HCT116 (cell line): ENCODE measurements around the gene TPST1. TPM values are rescaled to one million over a fixed set of nuclear protein-coding genes. Genes with fewer than 3 reads are reported as not detected.

Experiments
- ATAC-seq: fragments of 200-7000 bp; cut with Tn5 transposase; 2 replicates; pipeline ENCODE4 v1.9.1; 2020; ENCODE audit warnings: mild to moderate bottlenecking, moderate library complexity
- BruUV-seq: library from RNA; stranded (reverse); fragments of 400-500 nt; replicated peaks from 2 replicates; lab custom pipeline; 2021; lab: Mats Ljungman, UMichigan
- CTCF ChIA-PET: fragments of 300-600 bp; sonication (Branson Sonifier 250); formaldehyde crosslinking; loops from one replicate; lab custom pipeline; 2021; ENCODE audit warnings: antibody characterized with exemption; lab: Charles Lee
- POLR2A ChIA-PET: fragments of 300-600, 350-600 bp; sonication (Branson Sonifier 250); formaldehyde crosslinking; loops from one replicate; lab custom pipeline; 2021; ENCODE audit warnings: antibody characterized with exemption; lab: Charles Lee
- RAD21 ChIA-PET, 2 experiments: fragments of 300-600 bp; sonication (Branson Sonifier 250); formaldehyde crosslinking; loops; one replicate each; lab custom pipeline; 2023; ENCODE audit warnings: low total read pairs in 2 of 2; ENCODE audit not compliant: uncharacterized antibody in 2 of 2, unreplicated experiment in 2 of 2, low non-redundant PET in 1 of 2; lab: Charles Lee
- DNase-seq: peaks from one replicate; pipeline ENCODE4 v3.0.0-alpha.2; 2010; ENCODE audit warnings: low read depth, low spot score
- H2AFZ ChIP-seq: fragments of 200-600 bp; shearing (Covaris generic), sonication (generic); 2 replicates; pipeline ENCODE4 v1.6.1; 2017; ENCODE audit warnings: low read depth, mixed run types, mixed read lengths, antibody characterized with exemption, low read length; ENCODE audit not compliant: poor library complexity, severe bottlenecking
- H3K27ac ChIP-seq: 2 replicates; pipeline ENCODE4 v1.5.1; 2012; ENCODE audit warnings: low read depth, low read length
- H3K27me3 ChIP-seq: fragments of 200-600 bp; sonication (generic); 2 replicates; pipeline ENCODE4 v1.6.1; 2016; ENCODE audit warnings: mixed run types, low read length, mixed read lengths; ENCODE audit not compliant: insufficient read depth
- H3K36me3 ChIP-seq, 2 experiments: fragments of 200-500 bp in 1 of 2; fragments of 200-600 bp in 1 of 2; sonication (Bioruptor generic) in 1 of 2; sonication (generic) in 1 of 2; 2 replicates each; pipeline versions ENCODE4 v1.5.1 to v1.6.1; 2014 to 2016; ENCODE audit warnings: low read length in 2 of 2, inconsistent platforms in 1 of 2, mixed read lengths in 1 of 2, mixed run types in 1 of 2; ENCODE audit not compliant: insufficient read depth in 2 of 2, control insufficient read depth in 1 of 2
- H3K4me1 ChIP-seq, 2 experiments: fragments of 200-600 bp in 1 of 2; sonication (generic) in 1 of 2; 2 replicates each; pipeline versions ENCODE4 v1.5.1 to v1.6.1; 2012 to 2017; ENCODE audit warnings: low read length in 2 of 2, inconsistent platforms in 1 of 2, mild to moderate bottlenecking in 1 of 2, mixed read lengths in 1 of 2, mixed run types in 1 of 2, moderate library complexity in 1 of 2; ENCODE audit not compliant: insufficient read depth in 2 of 2, control insufficient read depth in 1 of 2
- H3K4me2 ChIP-seq: fragments of 200-600 bp; sonication (generic); 2 replicates; pipeline ENCODE4 v1.6.1; 2017; ENCODE audit warnings: mixed run types, low read length, mixed read lengths
- H3K4me3 ChIP-seq, 2 experiments: fragments of 200-600 bp in 1 of 2; sonication (generic) in 1 of 2; replicated peaks in 1 of 2; 2 replicates each; pipeline ENCODE4 v1.5.1; 2011 to 2016; ENCODE audit warnings: low read length in 2 of 2, control low read depth in 1 of 2, low read depth in 1 of 2, mild to moderate bottlenecking in 1 of 2, mixed read lengths in 1 of 2, mixed run types in 1 of 2
- H3K79me2 ChIP-seq: fragments of 200-600 bp; sonication (generic); 2 replicates; pipeline ENCODE4 v1.6.1; 2017; ENCODE audit warnings: mild to moderate bottlenecking, mixed run types, low read length, moderate library complexity, mixed read lengths; ENCODE audit not compliant: insufficient read depth
- H3K9ac ChIP-seq: fragments of 200-600 bp; sonication (generic); 2 replicates; pipeline ENCODE4 v1.6.1; 2016; ENCODE audit warnings: low read length, mixed read lengths
- H3K9me2 ChIP-seq: fragments of 200-600 bp; sonication (generic), shearing (Covaris generic); 2 replicates; pipeline ENCODE4 v1.6.1; 2017; ENCODE audit warnings: mixed run types, mild to moderate bottlenecking, moderate library complexity; ENCODE audit not compliant: insufficient read depth
- H3K9me3 ChIP-seq, 2 experiments: fragments of 200-500 bp in 1 of 2; fragments of 200-600 bp in 1 of 2; sonication (Bioruptor generic) in 1 of 2; sonication (generic) in 1 of 2; 2 replicates each; pipeline ENCODE4 v1.6.1; 2014 to 2017; ENCODE audit warnings: low read length in 2 of 2, mixed read lengths in 2 of 2, inconsistent platforms in 1 of 2, low read depth in 1 of 2, mild to moderate bottlenecking in 1 of 2, mixed run types in 1 of 2, moderate library complexity in 1 of 2; ENCODE audit not compliant: control insufficient read depth in 1 of 2, insufficient read depth in 1 of 2
- H4K20me1 ChIP-seq: fragments of 200-600 bp; sonication (generic), shearing (Covaris generic); 2 replicates; pipeline ENCODE4 v1.6.1; 2017; ENCODE audit warnings: mixed run types, mild to moderate bottlenecking, moderate library complexity; ENCODE audit not compliant: insufficient read depth
- CBX3 ChIP-seq: IDR thresholded peaks from 2 replicates; pipeline ENCODE4 v1.6.1; 2012; ENCODE audit warnings: low read depth
- CEBPB ChIP-seq: IDR thresholded peaks from 2 replicates; pipeline ENCODE4 v1.6.1; 2012; ENCODE audit warnings: low read depth
- CTCF ChIP-seq, 3 experiments: fragments of 200-600 bp in 1 of 3; sonication (generic) in 1 of 3; IDR thresholded peaks in 2 of 3; conservative IDR thresholded peaks in 1 of 3; 2 replicates each; pipeline ENCODE4 v1.5.1; 2012 to 2017; ENCODE audit warnings: low read depth in 2 of 3, low read length in 2 of 3, antibody characterized with exemption in 1 of 3, borderline replicate concordance in 1 of 3, control low read depth in 1 of 3, mild to moderate bottlenecking in 1 of 3, mixed read lengths in 1 of 3, mixed run types in 1 of 3, moderate library complexity in 1 of 3; ENCODE audit not compliant: insufficient read depth in 1 of 3
- EGR1 ChIP-seq: IDR thresholded peaks from 2 replicates; pipeline ENCODE4 v1.6.1; 2012; ENCODE audit warnings: low read depth
- EZH2 ChIP-seq: fragments of 200-600 bp; sonication (generic); IDR thresholded peaks from 2 replicates; pipeline ENCODE4 v1.6.1; 2017; ENCODE audit warnings: antibody characterized with exemption, mixed run types
- FOSL1 ChIP-seq: IDR thresholded peaks from 2 replicates; pipeline ENCODE4 v1.6.1; 2012; ENCODE audit warnings: low read depth
- JUND ChIP-seq: IDR thresholded peaks from 2 replicates; pipeline ENCODE4 v1.6.1; 2012
- MAX ChIP-seq: IDR thresholded peaks from 2 replicates; pipeline ENCODE4 v1.6.1; 2012
- POLR2A ChIP-seq: IDR thresholded peaks from 2 replicates; pipeline ENCODE4 v1.7.0; 2011; ENCODE audit warnings: borderline replicate concordance; ENCODE audit not compliant: insufficient read depth, insufficient read length; ENCODE audit errors: extremely low read depth
- POLR2AphosphoS5 ChIP-seq: IDR thresholded peaks from 2 replicates; pipeline ENCODE4 v1.6.1; 2011; ENCODE audit warnings: mild to moderate bottlenecking, low read depth, low read length, moderate library complexity
- RAD21 ChIP-seq: IDR thresholded peaks from 2 replicates; pipeline ENCODE4 v1.6.1; 2012; ENCODE audit warnings: low read depth, mild to moderate bottlenecking
- REST ChIP-seq: IDR thresholded peaks from 2 replicates; pipeline ENCODE4 v1.6.1; 2012; ENCODE audit warnings: low read depth
- SIN3A ChIP-seq: IDR thresholded peaks from 2 replicates; pipeline ENCODE4 v1.6.1; 2012; ENCODE audit warnings: low read depth
- YY1 ChIP-seq: IDR thresholded peaks from 2 replicates; pipeline ENCODE4 v1.6.1; 2011; ENCODE audit warnings: low read length, low read depth, moderate library complexity, mild to moderate bottlenecking; ENCODE audit not compliant: insufficient replicate concordance; ENCODE audit errors: extremely low read depth
- ZBTB33 ChIP-seq: IDR thresholded peaks from 2 replicates; pipeline ENCODE4 v1.6.1; 2011; ENCODE audit warnings: mild to moderate bottlenecking, low read length, moderate library complexity; ENCODE audit not compliant: insufficient replicate concordance; ENCODE audit errors: extremely low read depth
- ZNF274 ChIP-seq: fragments of 200-500 bp; sonication (Bioruptor generic); IDR thresholded peaks from 2 replicates; pipeline ENCODE4 v1.6.1; 2014; ENCODE audit warnings: mild to moderate bottlenecking, low read depth, low read length, inconsistent platforms
- intact Hi-C: fragments of 100-400 bp; cut with micrococcal nuclease; formaldehyde crosslinking; loops from 2 replicates; pipeline ENCODE4 v1.10.0; 2022
- total RNA-seq: library from RNA; stranded (reverse); gene quantifications from one replicate; pipeline ENCODE4 v1.2.1, GENCODE V29; 2021; ENCODE audit not compliant: unreplicated experiment

Gene TPST1
- total RNA-seq, 1 experiment from 2014 or later: 11.4 TPM

GRCh38 chr7:66279912-66280311 is 74.8 kb downstream of the TPST1 start:
- no peak overlapping the region for H3K27ac ChIP-seq
- intact Hi-C loops: no loop called here
- BruUV-seq: no TSS peak
- no peaks in the 10 kb centered on the region for H3K27me3 ChIP-seq
- no peak overlapping the region for H3K9ac ChIP-seq
- no peaks in the 10 kb centered on the region for H4K20me1 ChIP-seq
- no peak for TF ChIP-seq ZNF274
- no peak for TF ChIP-seq JUND
- no peak for TF ChIP-seq RAD21
- no peak for TF ChIP-seq CBX3
- TF ChIP-seq EZH2: no peak
- no peak for TF ChIP-seq FOSL1
- TF ChIP-seq YY1: no peak
- TF ChIP-seq CEBPB: no peak
- no peak for TF ChIP-seq REST
- no peak for TF ChIP-seq ZBTB33
- no peak for TF ChIP-seq SIN3A
- TF ChIP-seq CTCF (IDR thresholded peaks at IDR 0.05 in 2 of 3, conservative IDR thresholded peaks at IDR 0.05 in 1 of 3; ENCODE audit: borderline replicate concordance in 1 of 3, insufficient read depth in 1 of 3, low read depth in 2 of 3, low read length in 2 of 3): no peak
- no peak for TF ChIP-seq EGR1
- TF ChIP-seq MAX: no peak
- no peak for TF ChIP-seq POLR2AphosphoS5
- no peak for TF ChIP-seq POLR2A
- no peak overlapping the region for H2AFZ ChIP-seq
- ChIA-PET POLR2A (no interaction called here), RAD21 (no interaction called here), CTCF (no interaction called here)
- H3K36me3 ChIP-seq: no peaks in the 10 kb centered on the region
- H3K79me2 ChIP-seq: no peaks in the 10 kb centered on the region; the same call in 1 of the 2 replicates
- H3K9me3 ChIP-seq: no peaks in the 10 kb centered on the region
- no peak overlapping the region for H3K4me3 ChIP-seq
- H3K4me2 ChIP-seq: no peak overlapping the region
- DNase-seq (no peak), ATAC-seq (no peak)
- H3K9me2 ChIP-seq: no peaks in the 10 kb centered on the region
- peaks cover 9 to 30% of the 10 kb centered on the region in 2 experiments for H3K4me1 ChIP-seq
